GM18517 (cell line): ENCODE results near the gene B4GALNT2.

ENCODE experiments used
- ATAC-seq: cut with Tn5 transposase; IDR thresholded peaks from one replicate; pipeline ENCODE4 v1.9.1; 2021; ENCODE audit warnings: mild to moderate bottlenecking, moderate library complexity; ENCODE audit not compliant: unreplicated experiment

Gene B4GALNT2

GRCh38 chr17:49209061-49209571 lies 76.5 kb downstream of the B4GALNT2 start:
- ATAC-seq, result no peak

GRCh38 chr17:49210158-49211029 lies 77.8 kb downstream of the B4GALNT2 start, which contains the start of the genes ABI3 and GNGT2:
Gene ABI3, plus strand, starts transcription at chr17:49210707. Its CDS starts 18 bp downstream, at chr17:49210725.
Gene GNGT2, minus strand, starts transcription at chr17:49210574. Its CDS starts 3,152 bp downstream, at chr17:49207422.
- peak; percentile 71 for ATAC-seq

- ATAC-seq, result no peak
Observed at GRCh38 chr17:49213399-49213798, 80.8 kb downstream of the B4GALNT2 start.

- no peak for ATAC-seq
Observed at GRCh38 chr17:49213847-49214246, 81.3 kb downstream of the B4GALNT2 start.

- ATAC-seq, result no peak
Observed at GRCh38 chr17:49214676-49215360, 82.2 kb downstream of the B4GALNT2 start.

GRCh38 chr17:49216482-49216881 lies 83.9 kb downstream of the B4GALNT2 start:
- ATAC-seq, result no peak

GRCh38 chr17:49216953-49217650 lies 84.5 kb downstream of the B4GALNT2 start:
- ATAC-seq, result no peak

- ATAC-seq, result no peak
Observed at GRCh38 chr17:49217651-49218413, 85.3 kb downstream of the B4GALNT2 start.

- no peak for ATAC-seq
Observed at GRCh38 chr17:49218941-49219913, 86.7 kb downstream of the B4GALNT2 start.

- ATAC-seq, result no peak
Observed at GRCh38 chr17:49219987-49220386, 87.4 kb downstream of the B4GALNT2 start.

GRCh38 chr17:49223168-49223516 lies 90.6 kb downstream of the B4GALNT2 start:
- ATAC-seq, result no peak

GRCh38 chr17:49223517-49224197 lies 91.1 kb downstream of the B4GALNT2 start:
- no peak for ATAC-seq

GRCh38 chr17:49224198-49224996 lies 91.8 kb downstream of the B4GALNT2 start:
- no peak for ATAC-seq

- no peak for ATAC-seq
Observed at GRCh38 chr17:49224997-49225337, 92.4 kb downstream of the B4GALNT2 start.

GRCh38 chr17:49225554-49226236 lies 93.1 kb downstream of the B4GALNT2 start:
- no peak for ATAC-seq
